HG03280 (cell line): Measurements from ENCODE around the gene PPP1R3F.
"Not testable (repeated sequence)": the region's sequence is repeated elsewhere in the genome, so short reads cannot be mapped to it uniquely, and the experiment has no call there.

Experiments
- ATAC-seq: cut with Tn5 transposase; IDR thresholded peaks from one replicate; pipeline ENCODE4 v1.9.1; 2021; ENCODE audit warnings: mild to moderate bottlenecking, moderate library complexity; ENCODE audit not compliant: unreplicated experiment

PPP1R3F gene

GRCh38 chrX:49271341-49271740 is 1.7 kb downstream of the PPP1R3F start:
- no peak for ATAC-seq

GRCh38 chrX:49272421-49272820 is 2.8 kb downstream of the PPP1R3F start:
- no peak for ATAC-seq

GRCh38 chrX:49273181-49273727 is 3.7 kb downstream of the PPP1R3F start:
- ATAC-seq = no peak

GRCh38 chrX:49276207-49276606 is 6.6 kb downstream of the PPP1R3F start:
- no peak for ATAC-seq

- no peak for ATAC-seq
Measured at GRCh38 chrX:49276671-49277534, 7.3 kb downstream of the PPP1R3F start.

GRCh38 chrX:49277535-49277830 is 7.9 kb downstream of the PPP1R3F start:
- ATAC-seq = no peak

- no peak for ATAC-seq
Measured at GRCh38 chrX:49278081-49278480, 8.5 kb downstream of the PPP1R3F start.

GRCh38 chrX:49282647-49283011 is 13.0 kb downstream of the PPP1R3F start:
- no peak for ATAC-seq

- no peak for ATAC-seq
Measured at GRCh38 chrX:49284212-49284611, 14.6 kb downstream of the PPP1R3F start.

- no peak for ATAC-seq
Measured at GRCh38 chrX:49286136-49286535, 16.5 kb downstream of the PPP1R3F start.

- no peak for ATAC-seq
Measured at GRCh38 chrX:49286581-49286980, 17.0 kb downstream of the PPP1R3F start.

- ATAC-seq = no peak
Measured at GRCh38 chrX:49287665-49288064, 18.1 kb downstream of the PPP1R3F start.

- ATAC-seq = no peak
Measured at GRCh38 chrX:49290215-49290614, 20.6 kb downstream of the PPP1R3F start.

GRCh38 chrX:49291615-49292337 is 22.2 kb downstream of the PPP1R3F start:
- ATAC-seq = no peak

- no peak for ATAC-seq
Measured at GRCh38 chrX:49292400-49293362, 23.1 kb downstream of the PPP1R3F start.

GRCh38 chrX:49299293-49299692 is 29.7 kb downstream of the PPP1R3F start:
- not testable (repeated sequence) for ATAC-seq

GRCh38 chrX:49300703-49301102 is 31.1 kb downstream of the PPP1R3F start:
- ATAC-seq = no peak

- ATAC-seq = no peak
Measured at GRCh38 chrX:49303346-49303745, 33.8 kb downstream of the PPP1R3F start, which contains the start of gene GAGE10. TSS of gene GAGE10 (plus strand) at chrX:49303646. CDS start at chrX:49304860, 1,214 bp downstream.

GRCh38 chrX:49307775-49308174 is 38.2 kb downstream of the PPP1R3F start:
- ATAC-seq = not testable (repeated sequence)

- ATAC-seq = no peak
Measured at GRCh38 chrX:49308604-49309269, 39.1 kb downstream of the PPP1R3F start.
